GM23338 (cell line): ENCODE data around the gene DACH2. TPM values are rescaled to one million over a fixed set of nuclear protein-coding genes. Genes with fewer than 3 reads are reported as not detected.
A peak's percentile ranks its signal among the peaks of the same experiment; 100 is the strongest.

Experiments used
- ATAC-seq: fragments of 200-7000 bp; cut with Tn5 transposase; 3 replicates; pipeline ENCODE4 v1.9.1; 2020
- DNase-seq: peaks from one replicate; pipeline ENCODE4 v3.0.0-alpha.2; 2015; ENCODE audit warnings: low spot score
- H2AFZ ChIP-seq: fragments of 200-600 bp; sonication (generic); 2 replicates; pipeline ENCODE4 v1.8.0; 2016; ENCODE audit warnings: antibody characterized with exemption, mild to moderate bottlenecking, moderate library complexity
- H3F3A ChIP-seq: fragments of 200-600 bp; sonication (generic); replicated peaks from 2 replicates; pipeline ENCODE4 v1.8.0; 2017; ENCODE audit warnings: antibody characterized with exemption, mixed run types, low read depth
- H3K27ac ChIP-seq: fragments of 200-600 bp; sonication (generic); 2 replicates; pipeline ENCODE4 v1.6.1; 2016; ENCODE audit warnings: low read depth
- H3K27me3 ChIP-seq: fragments of 200-600 bp; sonication (generic); 2 replicates; pipeline ENCODE4 v1.8.0; 2016; ENCODE audit warnings: mild to moderate bottlenecking, mixed run types, moderate library complexity; ENCODE audit not compliant: insufficient read depth
- H3K36me3 ChIP-seq: fragments of 200-600 bp; sonication (generic); 2 replicates; pipeline ENCODE4 v1.8.0; 2016; ENCODE audit warnings: mild to moderate bottlenecking; ENCODE audit not compliant: insufficient read depth
- H3K4me1 ChIP-seq: fragments of 200-600 bp; sonication (generic); 2 replicates; pipeline ENCODE4 v1.8.0; 2016; ENCODE audit warnings: mild to moderate bottlenecking, moderate library complexity; ENCODE audit not compliant: insufficient read depth
- H3K4me2 ChIP-seq: fragments of 200-600 bp; sonication (generic); 2 replicates; pipeline ENCODE4 v1.7.1; 2017; ENCODE audit warnings: mixed run types
- H3K4me3 ChIP-seq: fragments of 200-600 bp; sonication (generic); 2 replicates; pipeline ENCODE4 v1.6.1; 2016; ENCODE audit warnings: mixed run types
- H3K79me2 ChIP-seq: fragments of 200-600 bp; sonication (generic); replicated peaks from 2 replicates; pipeline ENCODE4 v1.8.0; 2017; ENCODE audit warnings: mild to moderate bottlenecking; ENCODE audit not compliant: insufficient read depth
- H3K9me2 ChIP-seq: fragments of 200-600 bp; sonication (generic); 2 replicates; pipeline ENCODE4 v1.8.0; 2017; ENCODE audit not compliant: insufficient read depth
- H4K20me1 ChIP-seq: fragments of 200-600 bp; sonication (generic); replicated peaks from 2 replicates; pipeline ENCODE4 v1.8.0; 2017; ENCODE audit warnings: mild to moderate bottlenecking; ENCODE audit not compliant: insufficient read depth
- H3K27ac Mint-ChIP-seq: 2 replicates; pipeline ENCODE4 v1.8.0; 2020; ENCODE audit warnings: inconsistent platforms, mild to moderate bottlenecking, moderate library complexity, mixed read lengths
- H3K27me3 Mint-ChIP-seq: 3 replicates; pipeline ENCODE4 v1.8.0; 2022; ENCODE audit warnings: low read depth, mild to moderate bottlenecking, moderate library complexity, mixed read lengths, inconsistent platforms; ENCODE audit not compliant: insufficient read depth, poor library complexity
- H3K36me3 Mint-ChIP-seq: 3 replicates; pipeline ENCODE4 v1.8.0; 2021; ENCODE audit warnings: low read depth, mild to moderate bottlenecking, inconsistent platforms, moderate library complexity, mixed read lengths
- H3K4me1 Mint-ChIP-seq: 3 replicates; pipeline ENCODE4 v1.8.0; 2020; ENCODE audit warnings: mild to moderate bottlenecking, inconsistent platforms, mixed read lengths
- H3K4me3 Mint-ChIP-seq: 3 replicates; pipeline ENCODE4 v1.8.0; 2021; ENCODE audit warnings: moderate library complexity, mild to moderate bottlenecking, inconsistent platforms, mixed read lengths
- H3K9me3 Mint-ChIP-seq: 3 replicates; pipeline ENCODE4 v1.8.0; 2020; ENCODE audit warnings: moderate library complexity, mild to moderate bottlenecking, inconsistent platforms, mixed read lengths
- CREB1 ChIP-seq: fragments of 250-450 bp; sonication (Bioruptor Pico); IDR thresholded peaks from 2 replicates; pipeline ENCODE4 v1.5.0; 2020; ENCODE audit warnings: low read depth, mild to moderate bottlenecking, moderate library complexity
- CTCF ChIP-seq, 2 experiments: fragments of 200-600 bp in 1 of 2; sonication (generic) in 1 of 2; conservative IDR thresholded peaks; 2 replicates each; pipeline versions ENCODE4 v1.5.1 to v1.6.1; 2016 to 2017; ENCODE audit warnings: antibody characterized with exemption in 2 of 2, low read depth in 2 of 2, mild to moderate bottlenecking in 2 of 2, moderate library complexity in 1 of 2
- ETS1 ChIP-seq: IDR thresholded peaks from 2 replicates; pipeline ENCODE4 v1.6.1; 2016; ENCODE audit warnings: antibody characterized with exemption
- EZH2 ChIP-seq: fragments of 200-600 bp; sonication (generic); IDR thresholded peaks from one replicate; pipeline ENCODE4 v1.8.0; 2017; ENCODE audit warnings: antibody characterized with exemption, mild to moderate bottlenecking, low read depth; ENCODE audit not compliant: unreplicated experiment
- EZH2phosphoT487 ChIP-seq: fragments of 200-600 bp; sonication (generic); IDR thresholded peaks from one replicate; pipeline ENCODE4 v1.8.1; 2018; ENCODE audit warnings: antibody characterized with exemption; ENCODE audit not compliant: unreplicated experiment
- JUNB ChIP-seq: IDR thresholded peaks from one replicate; pipeline ENCODE4 v1.6.1; 2016; ENCODE audit warnings: antibody characterized with exemption; ENCODE audit not compliant: unreplicated experiment
- NANOG ChIP-seq: IDR thresholded peaks from 2 replicates; pipeline ENCODE4 v1.6.1; 2016; ENCODE audit warnings: antibody characterized with exemption, borderline replicate concordance
- POLR2AphosphoS5 ChIP-seq: IDR thresholded peaks from 2 replicates; pipeline ENCODE4 v1.6.1; 2016; ENCODE audit warnings: antibody characterized with exemption, low read depth
- REST ChIP-seq: IDR thresholded peaks from one replicate; pipeline ENCODE4 v1.6.1; 2018; ENCODE audit warnings: antibody characterized with exemption; ENCODE audit not compliant: unreplicated experiment
- STAT1 ChIP-seq: IDR thresholded peaks from one replicate; pipeline ENCODE4 v1.6.1; 2016; ENCODE audit warnings: antibody characterized with exemption; ENCODE audit not compliant: unreplicated experiment
- ZNF114 ChIP-seq: fragments of 250-450 bp; sonication (Bioruptor Pico); IDR thresholded peaks from 2 replicates; pipeline ENCODE4 v1.5.0; 2020; ENCODE audit warnings: mild to moderate bottlenecking, moderate library complexity
- ZNF331 ChIP-seq: fragments of 250-450 bp; sonication (Bioruptor Pico); IDR thresholded peaks from 2 replicates; pipeline ENCODE4 v1.5.0; 2020; ENCODE audit warnings: low read depth, mild to moderate bottlenecking, moderate library complexity
- long read RNA-seq: library from polyadenylated mRNA; unstranded; transcript quantifications from one replicate; pipeline ENCODE4 v2.0.0, GENCODE V29; 2020; ENCODE audit not compliant: unreplicated experiment
- polyA plus RNA-seq: library from polyadenylated mRNA; unstranded; fragments of >200 nt; fragmentation: Nextera tagmentation; extraction: Ambion mirVana; gene quantifications from 2 replicates; pipeline ENCODE4 v1.2.1, GENCODE V29; 2016
- total RNA-seq: library from RNA; depleted of rRNA; stranded (reverse); fragments of >200 nt; shearing (Covaris generic); gene quantifications from 2 replicates; pipeline ENCODE4 v1.2.3, GENCODE V29; 2014; rRNA removed

The DACH2 gene
- total RNA-seq = 3.0 and 4.6 TPM in 2 replicates
- polyA plus RNA-seq = 2.0 and 2.4 TPM in 2 replicates
- long read RNA-seq, partial matches to known transcripts = 0 of 1 reads
- long read RNA-seq, other reads (novel, unspliced or antisense) = 1 of 1 reads

GRCh38 chrX:86148024-86148511, at the start of gene DACH2:
TSS of gene DACH2 (plus strand) at chrX:86148451.
- H3K4me3 Mint-ChIP-seq = peak within 1 kb of the TSS; percentile 91
- Histone ChIP-seq H3K4me3 (peak within 1 kb of the TSS; percentile 68), H3K4me1 (peaks cover 14% of the 10 kb centered on the region; the same call in 1 of the 2 replicates), H3F3A (no peaks in the 10 kb centered on the region), H3K27ac (no peak within 1 kb of the TSS), H3K27me3 (peaks cover 49% of the 10 kb centered on the region), H3K79me2 (no peaks in the 10 kb centered on the region), H2AFZ (peak within 1 kb of the TSS; percentile 91), H3K9me2 (no peaks in the 10 kb centered on the region), H3K36me3 (no peaks in the 10 kb centered on the region), H3K4me2 (peak within 1 kb of the TSS; percentile 84), H4K20me1 (no peaks in the 10 kb centered on the region; the same call in 1 of the 2 replicates)
- H3K36me3 Mint-ChIP-seq = no peaks in the 10 kb centered on the region
- ATAC-seq (peak; percentile 97), DNase-seq (peak; percentile 82)
- H3K27me3 Mint-ChIP-seq = peaks cover 36% of the 10 kb centered on the region
- no peaks in the 10 kb centered on the region for H3K9me3 Mint-ChIP-seq
- H3K27ac Mint-ChIP-seq = no peak within 1 kb of the TSS; the same call in 1 of the 2 replicates
- H3K4me1 Mint-ChIP-seq = peaks cover 17% of the 10 kb centered on the region
- no peak for TF ChIP-seq NANOG
- TF ChIP-seq POLR2AphosphoS5 = peak; percentile 51; the same call in 1 of the 2 replicates
- TF ChIP-seq EZH2 = no peak
- TF ChIP-seq CREB1 (CRISPR knock-in tag) = no peak

- H2AFZ ChIP-seq = peak overlapping the region; percentile 7; the same call in 1 of the 2 replicates
- H3K9me2 ChIP-seq = no peaks in the 10 kb centered on the region
- H3K27ac ChIP-seq = no peak overlapping the region
- H3K9me3 Mint-ChIP-seq = peaks cover 3% of the 10 kb centered on the region; the same call in 1 of the 3 replicates
- no peaks in the 10 kb centered on the region for H4K20me1 ChIP-seq
- DNase-seq = no peak
- no peak overlapping the region for H3K27ac Mint-ChIP-seq
- no peaks in the 10 kb centered on the region for H3K36me3 ChIP-seq
- H3K27me3 ChIP-seq = no peaks in the 10 kb centered on the region
- H3K4me2 ChIP-seq = no peak overlapping the region
- no peaks in the 10 kb centered on the region for H3K4me1 ChIP-seq
- no peaks in the 10 kb centered on the region for H3K79me2 ChIP-seq
- H3K36me3 Mint-ChIP-seq = no peaks in the 10 kb centered on the region
- H3K4me1 Mint-ChIP-seq = no peaks in the 10 kb centered on the region
- no peak overlapping the region for H3K4me3 Mint-ChIP-seq
- H3K4me3 ChIP-seq = no peak overlapping the region
- H3F3A ChIP-seq = no peaks in the 10 kb centered on the region
- no peaks in the 10 kb centered on the region for H3K27me3 Mint-ChIP-seq
- no peak for ATAC-seq
- TF ChIP-seq ZNF114 (CRISPR knock-in tag) (no peak), ZNF331 (CRISPR knock-in tag) (no peak), ETS1 (no peak), CREB1 (CRISPR knock-in tag) (no peak), EZH2phosphoT487 (no peak), CTCF (conservative IDR thresholded peaks at IDR 0.05; ENCODE audit: low read depth in 2 of 2) (no peak), STAT1 (no peak), REST (no peak), JUNB (no peak), NANOG (no peak), POLR2AphosphoS5 (no peak), EZH2 (no peak)
These were observed 45.9 kb upstream of the DACH2 start for GRCh38 chrX:86102341-86102740.
